ENCODE measurements around the gene GLT8D2. TPM values are rescaled to one million over a fixed set of nuclear protein-coding genes. Genes with fewer than 3 reads are reported as not detected.

Gene GLT8D2
- total and polyA plus RNA-seq, 2 of the 13 experiments (the other 11 are each of a cell fraction or from before 2014, with no cell fraction given) = not detected

DNA sequence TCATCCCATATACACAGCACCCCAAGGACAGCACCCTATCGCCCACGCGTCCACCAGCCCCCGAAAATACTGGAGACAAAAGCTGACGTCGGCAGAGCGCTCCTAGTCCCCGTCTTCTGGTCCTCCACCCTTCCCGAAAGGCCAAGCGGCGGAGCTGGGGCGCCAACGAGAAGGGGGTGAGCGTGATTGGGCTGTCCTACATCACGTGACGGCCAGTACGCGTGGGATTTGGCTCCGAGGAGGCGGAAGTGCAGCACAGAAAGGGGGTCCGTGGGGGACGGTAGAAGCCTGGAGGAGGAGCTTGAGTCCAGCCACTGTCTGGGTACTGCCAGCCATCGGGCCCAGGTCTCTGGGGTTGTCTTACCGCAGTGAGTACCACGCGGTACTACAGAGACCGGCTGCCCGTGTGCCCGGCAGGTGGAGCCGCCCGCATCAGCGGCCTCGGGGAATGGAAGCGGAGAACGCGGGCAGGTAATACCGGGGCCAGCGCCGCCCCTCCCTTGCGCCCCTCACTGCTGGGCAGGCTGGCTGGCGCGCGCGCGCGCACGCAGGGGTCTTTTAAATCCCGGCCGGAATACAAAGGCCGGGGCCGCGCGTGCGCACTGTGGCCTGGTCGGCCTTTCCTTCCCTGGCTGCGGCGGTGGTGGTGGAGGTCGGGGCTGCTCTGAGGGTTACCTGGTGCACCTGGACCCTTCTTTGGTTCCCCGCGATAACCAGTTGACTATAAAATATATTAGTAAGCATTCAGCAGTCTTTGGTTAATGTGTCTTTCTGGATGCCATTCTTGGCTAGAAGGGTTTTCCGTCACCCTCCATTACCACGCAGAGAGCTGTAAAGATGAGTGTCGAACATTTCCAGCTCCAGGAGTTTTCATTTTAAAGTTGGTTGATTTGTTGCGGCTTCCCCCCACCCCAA, 84.1 kb downstream of the GLT8D2 start, which contains the start of gene TDG (continued):
- no peak for TF ChIP-seq ZFP62 (CRISPR knock-in tag; IDR thresholded peaks at IDR 0.05)
- TF ChIP-seq, protein P1, sequence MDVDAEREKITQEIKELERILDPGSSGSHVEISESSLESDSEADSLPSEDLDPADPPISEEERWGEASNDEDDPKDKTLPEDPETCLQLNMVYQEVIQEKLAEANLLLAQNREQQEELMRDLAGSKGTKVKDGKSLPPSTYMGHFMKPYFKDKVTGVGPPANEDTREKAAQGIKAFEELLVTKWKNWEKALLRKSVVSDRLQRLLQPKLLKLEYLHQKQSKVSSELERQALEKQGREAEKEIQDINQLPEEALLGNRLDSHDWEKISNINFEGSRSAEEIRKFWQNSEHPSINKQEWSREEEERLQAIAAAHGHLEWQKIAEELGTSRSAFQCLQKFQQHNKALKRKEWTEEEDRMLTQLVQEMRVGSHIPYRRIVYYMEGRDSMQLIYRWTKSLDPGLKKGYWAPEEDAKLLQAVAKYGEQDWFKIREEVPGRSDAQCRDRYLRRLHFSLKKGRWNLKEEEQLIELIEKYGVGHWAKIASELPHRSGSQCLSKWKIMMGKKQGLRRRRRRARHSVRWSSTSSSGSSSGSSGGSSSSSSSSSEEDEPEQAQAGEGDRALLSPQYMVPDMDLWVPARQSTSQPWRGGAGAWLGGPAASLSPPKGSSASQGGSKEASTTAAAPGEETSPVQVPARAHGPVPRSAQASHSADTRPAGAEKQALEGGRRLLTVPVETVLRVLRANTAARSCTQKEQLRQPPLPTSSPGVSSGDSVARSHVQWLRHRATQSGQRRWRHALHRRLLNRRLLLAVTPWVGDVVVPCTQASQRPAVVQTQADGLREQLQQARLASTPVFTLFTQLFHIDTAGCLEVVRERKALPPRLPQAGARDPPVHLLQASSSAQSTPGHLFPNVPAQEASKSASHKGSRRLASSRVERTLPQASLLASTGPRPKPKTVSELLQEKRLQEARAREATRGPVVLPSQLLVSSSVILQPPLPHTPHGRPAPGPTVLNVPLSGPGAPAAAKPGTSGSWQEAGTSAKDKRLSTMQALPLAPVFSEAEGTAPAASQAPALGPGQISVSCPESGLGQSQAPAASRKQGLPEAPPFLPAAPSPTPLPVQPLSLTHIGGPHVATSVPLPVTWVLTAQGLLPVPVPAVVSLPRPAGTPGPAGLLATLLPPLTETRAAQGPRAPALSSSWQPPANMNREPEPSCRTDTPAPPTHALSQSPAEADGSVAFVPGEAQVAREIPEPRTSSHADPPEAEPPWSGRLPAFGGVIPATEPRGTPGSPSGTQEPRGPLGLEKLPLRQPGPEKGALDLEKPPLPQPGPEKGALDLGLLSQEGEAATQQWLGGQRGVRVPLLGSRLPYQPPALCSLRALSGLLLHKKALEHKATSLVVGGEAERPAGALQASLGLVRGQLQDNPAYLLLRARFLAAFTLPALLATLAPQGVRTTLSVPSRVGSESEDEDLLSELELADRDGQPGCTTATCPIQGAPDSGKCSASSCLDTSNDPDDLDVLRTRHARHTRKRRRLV (CRISPR knock-in tag; IDR thresholded peaks at IDR 0.05) = peak; percentile 62; the same call in 1 of the 2 replicates
- TF ChIP-seq, protein P2, sequence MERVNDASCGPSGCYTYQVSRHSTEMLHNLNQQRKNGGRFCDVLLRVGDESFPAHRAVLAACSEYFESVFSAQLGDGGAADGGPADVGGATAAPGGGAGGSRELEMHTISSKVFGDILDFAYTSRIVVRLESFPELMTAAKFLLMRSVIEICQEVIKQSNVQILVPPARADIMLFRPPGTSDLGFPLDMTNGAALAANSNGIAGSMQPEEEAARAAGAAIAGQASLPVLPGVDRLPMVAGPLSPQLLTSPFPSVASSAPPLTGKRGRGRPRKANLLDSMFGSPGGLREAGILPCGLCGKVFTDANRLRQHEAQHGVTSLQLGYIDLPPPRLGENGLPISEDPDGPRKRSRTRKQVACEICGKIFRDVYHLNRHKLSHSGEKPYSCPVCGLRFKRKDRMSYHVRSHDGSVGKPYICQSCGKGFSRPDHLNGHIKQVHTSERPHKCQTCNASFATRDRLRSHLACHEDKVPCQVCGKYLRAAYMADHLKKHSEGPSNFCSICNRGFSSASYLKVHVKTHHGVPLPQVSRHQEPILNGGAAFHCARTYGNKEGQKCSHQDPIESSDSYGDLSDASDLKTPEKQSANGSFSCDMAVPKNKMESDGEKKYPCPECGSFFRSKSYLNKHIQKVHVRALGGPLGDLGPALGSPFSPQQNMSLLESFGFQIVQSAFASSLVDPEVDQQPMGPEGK (CRISPR knock-in tag; IDR thresholded peaks at IDR 0.05) = peak; percentile 79
- TF ChIP-seq ZEB1 (IDR thresholded peaks at IDR 0.05; ENCODE audit: insufficient replicate concordance, low read depth) = peak; percentile 38
- peak; percentile 60 for TF ChIP-seq ESRRA (CRISPR knock-in tag; IDR thresholded peaks at IDR 0.05; ENCODE audit: low read depth)
- TF ChIP-seq NBN (conservative IDR thresholded peaks at IDR 0.05) = no peak
- peak; percentile 96 for TF ChIP-seq ZNF33B (CRISPR knock-in tag; IDR thresholded peaks at IDR 0.05)
- TF ChIP-seq, protein P3, sequence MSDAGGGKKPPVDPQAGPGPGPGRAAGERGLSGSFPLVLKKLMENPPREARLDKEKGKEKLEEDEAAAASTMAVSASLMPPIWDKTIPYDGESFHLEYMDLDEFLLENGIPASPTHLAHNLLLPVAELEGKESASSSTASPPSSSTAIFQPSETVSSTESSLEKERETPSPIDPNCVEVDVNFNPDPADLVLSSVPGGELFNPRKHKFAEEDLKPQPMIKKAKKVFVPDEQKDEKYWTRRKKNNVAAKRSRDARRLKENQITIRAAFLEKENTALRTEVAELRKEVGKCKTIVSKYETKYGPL (CRISPR knock-in tag; IDR thresholded peaks at IDR 0.05) = no peak; the same call in 1 of the 2 replicates
- no peak for TF ChIP-seq FOXP1 (IDR thresholded peaks at IDR 0.05)
- TF ChIP-seq FOXP1 (CRISPR knock-in tag; IDR thresholded peaks at IDR 0.05) = no peak
- TF ChIP-seq ZNF891 (CRISPR knock-in tag; IDR thresholded peaks at IDR 0.05) = no peak; the same call in 1 of the 2 replicates
- peak; percentile 92 for TF ChIP-seq ZNF83 (CRISPR knock-in tag; IDR thresholded peaks at IDR 0.05; ENCODE audit: borderline replicate concordance)
- TF ChIP-seq, protein P4, sequence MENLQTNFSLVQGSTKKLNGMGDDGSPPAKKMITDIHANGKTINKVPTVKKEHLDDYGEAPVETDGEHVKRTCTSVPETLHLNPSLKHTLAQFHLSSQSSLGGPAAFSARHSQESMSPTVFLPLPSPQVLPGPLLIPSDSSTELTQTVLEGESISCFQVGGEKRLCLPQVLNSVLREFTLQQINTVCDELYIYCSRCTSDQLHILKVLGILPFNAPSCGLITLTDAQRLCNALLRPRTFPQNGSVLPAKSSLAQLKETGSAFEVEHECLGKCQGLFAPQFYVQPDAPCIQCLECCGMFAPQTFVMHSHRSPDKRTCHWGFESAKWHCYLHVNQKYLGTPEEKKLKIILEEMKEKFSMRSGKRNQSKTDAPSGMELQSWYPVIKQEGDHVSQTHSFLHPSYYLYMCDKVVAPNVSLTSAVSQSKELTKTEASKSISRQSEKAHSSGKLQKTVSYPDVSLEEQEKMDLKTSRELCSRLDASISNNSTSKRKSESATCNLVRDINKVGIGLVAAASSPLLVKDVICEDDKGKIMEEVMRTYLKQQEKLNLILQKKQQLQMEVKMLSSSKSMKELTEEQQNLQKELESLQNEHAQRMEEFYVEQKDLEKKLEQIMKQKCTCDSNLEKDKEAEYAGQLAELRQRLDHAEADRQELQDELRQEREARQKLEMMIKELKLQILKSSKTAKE (CRISPR knock-in tag; IDR thresholded peaks at IDR 0.05; ENCODE audit: borderline replicate concordance) = peak; percentile 53; the same call in 1 of the 2 replicates
- TF ChIP-seq, protein P5, sequence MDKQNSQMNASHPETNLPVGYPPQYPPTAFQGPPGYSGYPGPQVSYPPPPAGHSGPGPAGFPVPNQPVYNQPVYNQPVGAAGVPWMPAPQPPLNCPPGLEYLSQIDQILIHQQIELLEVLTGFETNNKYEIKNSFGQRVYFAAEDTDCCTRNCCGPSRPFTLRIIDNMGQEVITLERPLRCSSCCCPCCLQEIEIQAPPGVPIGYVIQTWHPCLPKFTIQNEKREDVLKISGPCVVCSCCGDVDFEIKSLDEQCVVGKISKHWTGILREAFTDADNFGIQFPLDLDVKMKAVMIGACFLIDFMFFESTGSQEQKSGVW (CRISPR knock-in tag; IDR thresholded peaks at IDR 0.05; ENCODE audit: borderline replicate concordance) = no peak
- TF ChIP-seq, protein P6, sequence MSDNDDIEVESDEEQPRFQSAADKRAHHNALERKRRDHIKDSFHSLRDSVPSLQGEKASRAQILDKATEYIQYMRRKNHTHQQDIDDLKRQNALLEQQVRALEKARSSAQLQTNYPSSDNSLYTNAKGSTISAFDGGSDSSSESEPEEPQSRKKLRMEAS (IDR thresholded peaks at IDR 0.05) = peak; percentile 91
- TF ChIP-seq KLF6 (CRISPR knock-in tag; IDR thresholded peaks at IDR 0.05) = peak; percentile 89
